ENCODE data around the gene SERPING1. TPM values are rescaled to one million over a fixed set of nuclear protein-coding genes. Genes with fewer than 3 reads are reported as not detected.

Gene SERPING1
- total RNA-seq, 2 donors from 2014 or later = 1.6 TPM; not detected in 1

- Mint-ChIP-seq H3K9me3 (peaks cover 0 to 2% of the 10 kb centered on the region in 2 donors), H3K27ac (no peak overlapping the region), H3K36me3 (peaks cover 0 to 10% of the 10 kb centered on the region in 2 donors)
- ATAC-seq (no peak), DNase-seq (ENCODE audit: low spot score in 2 of 2) (no peak)
Observed at GRCh38 chr11:57620467-57620866, 23.0 kb downstream of the SERPING1 start.

GRCh38 chr11:57622263-57622662 lies 24.8 kb downstream of the SERPING1 start:
- Mint-ChIP-seq H3K27ac (no peak overlapping the region), H3K36me3 (peaks cover 0 to 10% of the 10 kb centered on the region in 2 donors), H3K9me3 (peaks cover 0 to 2% of the 10 kb centered on the region in 2 donors)
- ATAC-seq (no peak), DNase-seq (ENCODE audit: low spot score in 2 of 2) (no peak)

DNA sequence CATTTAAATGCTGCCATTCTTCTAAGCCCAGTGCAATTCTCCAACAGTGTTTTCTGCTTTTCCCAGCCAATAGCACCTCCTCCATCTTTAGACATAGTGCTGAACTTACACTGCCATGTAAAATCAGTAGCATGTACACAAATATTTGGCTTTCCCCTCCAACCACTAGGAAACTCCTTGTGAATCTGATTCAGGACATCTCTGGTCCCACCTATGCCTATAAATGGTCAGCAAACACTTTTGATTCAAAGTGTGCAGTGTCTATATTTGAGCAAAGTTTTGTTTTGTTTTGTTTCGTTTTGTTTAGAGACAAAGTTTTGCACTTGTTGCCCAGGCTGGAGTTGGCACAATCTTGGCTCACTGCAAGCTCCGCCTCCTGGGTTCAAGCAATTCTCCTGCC lies 27.4 kb downstream of the SERPING1 start:
- Mint-ChIP-seq H3K36me3 (peaks cover 0 to 1% of the 10 kb centered on the region in 2 donors), H3K9me3 (peaks cover 0 to 2% of the 10 kb centered on the region in 2 donors)
- ATAC-seq = no peak

DNA sequence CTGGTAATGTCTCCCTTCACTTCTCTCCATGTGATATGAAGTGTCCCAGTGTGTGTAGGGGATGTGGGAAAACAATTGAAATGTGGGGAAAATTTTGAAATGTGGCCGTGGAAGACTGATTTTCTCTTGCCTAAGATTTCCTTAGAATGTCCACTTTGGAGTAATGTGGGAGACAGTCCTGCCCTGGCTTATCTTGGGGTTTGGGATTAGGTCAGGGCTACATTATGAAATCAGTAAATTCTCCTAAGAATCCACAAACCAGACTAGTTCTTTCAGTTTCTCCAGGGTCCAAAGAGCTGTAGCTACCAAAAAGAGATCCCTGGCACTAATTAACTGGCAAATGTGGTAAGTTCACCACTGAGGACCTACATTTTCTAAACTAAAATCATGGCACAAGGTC lies 29.4 kb downstream of the SERPING1 start:
- Mint-ChIP-seq H3K9me3 (no peaks in the 10 kb centered on the region), H3K36me3 (no peaks in the 10 kb centered on the region), H3K27ac (no peak overlapping the region)
- DNase-seq (ENCODE audit: low spot score in 2 of 2) (no peak), ATAC-seq (no peak)

More for the DNA sequence above, 27.4 kb downstream of the SERPING1 start:
- no peak overlapping the region for H3K27ac Mint-ChIP-seq
- no peak for DNase-seq (ENCODE audit: low spot score in 2 of 2)

DNA sequence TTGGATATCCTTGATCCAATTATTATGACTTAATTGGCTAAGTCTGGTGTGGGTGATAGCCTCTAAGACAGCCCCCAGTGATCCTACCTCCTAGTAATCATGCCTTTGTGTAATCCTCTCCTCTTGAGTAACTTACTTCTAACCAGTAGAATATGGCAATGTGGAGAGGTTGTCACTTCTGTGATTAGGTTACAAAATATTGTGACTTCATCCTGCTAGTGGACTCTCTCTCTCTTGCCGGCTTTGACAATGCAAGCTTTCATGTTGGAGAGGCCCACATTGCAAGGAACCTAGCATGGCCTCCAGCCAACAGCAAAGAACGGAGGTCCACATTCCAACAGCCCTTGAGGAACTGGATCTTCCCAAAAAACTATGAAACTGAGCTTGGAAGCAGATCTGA lies 32.7 kb downstream of the SERPING1 start:
- no peaks in the 10 kb centered on the region for H3K9me3 Mint-ChIP-seq
- ATAC-seq = no peak
- DNase-seq (ENCODE audit: low spot score in 2 of 2) = no peak
- H3K36me3 Mint-ChIP-seq = no peaks in the 10 kb centered on the region
- H3K27ac Mint-ChIP-seq = no peak overlapping the region

DNA sequence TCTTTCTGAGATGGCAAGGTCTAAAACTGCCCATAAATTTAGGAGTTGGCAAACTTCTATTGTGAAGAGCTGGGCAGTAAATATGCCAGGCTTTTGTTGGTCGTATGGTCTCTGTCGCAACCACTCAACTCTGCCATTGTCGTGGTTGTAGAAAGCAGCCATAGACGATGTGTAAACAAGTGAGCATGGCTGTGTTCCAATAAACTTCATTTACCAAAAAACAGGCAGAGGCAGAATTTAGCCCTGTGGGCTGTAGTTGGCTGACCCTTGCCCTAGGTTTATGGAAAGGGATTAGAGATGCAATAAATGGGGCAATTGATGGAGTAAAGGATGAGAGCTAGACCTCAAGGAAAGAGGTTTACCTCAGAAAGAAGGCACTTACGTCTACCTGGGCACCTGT lies 34.6 kb downstream of the SERPING1 start:
- DNase-seq (ENCODE audit: low spot score in 2 of 2) = no peak
- no peaks in the 10 kb centered on the region for H3K9me3 Mint-ChIP-seq
- H3K27ac Mint-ChIP-seq = no peak overlapping the region
- H3K36me3 Mint-ChIP-seq = no peaks in the 10 kb centered on the region
- no peak for ATAC-seq

DNA sequence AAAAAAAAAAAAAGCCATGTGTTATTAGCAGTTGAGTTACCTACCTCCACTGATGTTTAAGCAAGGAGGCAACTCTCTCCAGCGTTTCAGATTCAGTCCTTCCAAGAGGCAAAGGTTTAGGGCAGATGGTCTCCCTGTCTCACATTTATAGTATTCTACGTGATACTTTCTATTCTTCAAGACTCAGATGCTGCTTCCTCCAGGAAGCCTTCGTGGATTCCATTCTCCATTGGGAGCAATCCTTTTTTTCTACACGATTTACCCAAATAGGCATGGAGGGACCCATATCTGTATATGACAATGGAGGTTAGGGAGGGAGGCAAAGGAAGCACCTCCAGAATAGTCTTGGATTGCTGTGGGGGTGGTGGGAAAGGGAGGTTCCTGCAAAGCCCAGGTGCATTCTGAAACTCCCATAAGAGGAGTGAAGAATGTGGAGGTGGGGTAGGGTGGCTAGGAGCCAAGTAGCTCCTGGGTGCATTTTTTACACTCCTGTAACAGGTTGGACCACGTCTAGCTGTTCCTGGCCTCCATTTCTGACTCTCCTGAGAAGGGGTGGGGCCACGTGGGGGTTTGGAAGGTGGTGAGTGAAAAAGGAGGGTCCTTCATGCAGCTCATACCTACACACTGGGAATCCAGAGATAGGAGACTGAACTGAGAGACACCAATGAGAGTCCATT lies 36.0 kb downstream of the SERPING1 start:
- Mint-ChIP-seq H3K9me3 (no peaks in the 10 kb centered on the region), H3K27ac (no peak overlapping the region), H3K36me3 (peaks cover 0 to 6% of the 10 kb centered on the region in 2 donors)
- DNase-seq (ENCODE audit: low spot score in 2 of 2) (no peak), ATAC-seq (no peak)

- Mint-ChIP-seq H3K9me3 (no peaks in the 10 kb centered on the region), H3K36me3 (peaks cover 0 to 6% of the 10 kb centered on the region in 2 donors), H3K27ac (no peak overlapping the region)
- ATAC-seq (no peak), DNase-seq (ENCODE audit: low spot score in 2 of 2) (no peak)
Observed at GRCh38 chr11:57634311-57634710, 36.8 kb downstream of the SERPING1 start.

DNA sequence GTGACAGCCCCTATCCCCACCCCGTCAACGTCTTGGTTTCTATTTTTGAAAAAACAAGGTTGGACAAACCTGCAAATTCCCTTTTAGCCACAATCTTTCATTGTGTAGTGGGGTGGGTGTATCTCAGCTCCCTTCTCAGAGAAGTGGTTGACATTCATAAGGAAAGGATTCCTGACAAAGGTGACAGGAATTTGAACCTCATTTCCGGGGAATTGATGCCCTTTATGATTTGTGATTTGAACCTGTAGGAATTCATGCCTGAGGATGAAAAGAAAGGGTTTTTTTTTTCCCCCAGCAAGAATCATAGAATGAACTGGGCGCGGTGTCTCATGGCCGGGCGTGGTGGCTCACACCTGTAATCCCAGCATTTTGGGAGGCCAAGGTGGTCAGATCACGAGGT lies 37.8 kb downstream of the SERPING1 start:
- no peak for DNase-seq (ENCODE audit: low spot score in 2 of 2)
- Mint-ChIP-seq H3K36me3 (peaks cover 0 to 6% of the 10 kb centered on the region in 2 donors), H3K27ac (no peak overlapping the region), H3K9me3 (no peaks in the 10 kb centered on the region)
- ATAC-seq = no peak

DNA sequence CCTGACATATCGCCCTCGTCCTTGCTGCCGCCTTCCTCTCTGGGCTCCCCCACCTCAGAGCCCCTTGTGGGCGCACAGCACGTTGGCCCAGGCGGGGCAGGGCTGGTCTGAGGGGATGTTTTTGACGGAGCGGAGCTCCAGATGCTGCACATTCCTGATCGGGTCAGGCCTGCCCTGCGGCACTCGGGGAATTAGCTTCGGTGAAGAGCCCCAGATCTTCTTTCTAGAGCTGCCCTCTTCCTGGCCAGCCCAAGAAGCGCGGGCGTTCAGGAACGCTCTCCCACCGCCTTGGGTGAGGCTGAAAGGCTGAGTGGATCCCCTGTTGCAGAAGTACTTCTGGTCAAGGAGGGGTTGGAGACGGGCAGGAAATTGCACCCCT lies 40.1 kb downstream of the SERPING1 start:
- no peak for ATAC-seq
- Mint-ChIP-seq H3K36me3 (peaks cover 0 to 6% of the 10 kb centered on the region in 2 donors), H3K9me3 (no peaks in the 10 kb centered on the region), H3K27ac (peak overlapping the region in 1 of 2 donors; percentile 52)
- no peak for DNase-seq (ENCODE audit: low spot score in 2 of 2)

- Mint-ChIP-seq H3K9me3 (no peaks in the 10 kb centered on the region), H3K27ac (peak overlapping the region; percentile 52 to 72), H3K36me3 (peaks cover 0 to 6% of the 10 kb centered on the region in 2 donors)
- DNase-seq (ENCODE audit: low spot score in 2 of 2) = no peak
- peak; percentile 70 to 76 for ATAC-seq
Observed at GRCh38 chr11:57638005-57638781, 40.7 kb downstream of the SERPING1 start.

- ATAC-seq (peak; percentile 22 to 53), DNase-seq (ENCODE audit: low spot score in 2 of 2) (no peak)
- peak overlapping the region; percentile 52 to 72 for H3K27ac Mint-ChIP-seq
- peaks cover 0 to 6% of the 10 kb centered on the region in 2 donors for H3K36me3 Mint-ChIP-seq
- H3K9me3 Mint-ChIP-seq = no peaks in the 10 kb centered on the region
Observed at GRCh38 chr11:57638811-57639320, 41.4 kb downstream of the SERPING1 start.

DNA sequence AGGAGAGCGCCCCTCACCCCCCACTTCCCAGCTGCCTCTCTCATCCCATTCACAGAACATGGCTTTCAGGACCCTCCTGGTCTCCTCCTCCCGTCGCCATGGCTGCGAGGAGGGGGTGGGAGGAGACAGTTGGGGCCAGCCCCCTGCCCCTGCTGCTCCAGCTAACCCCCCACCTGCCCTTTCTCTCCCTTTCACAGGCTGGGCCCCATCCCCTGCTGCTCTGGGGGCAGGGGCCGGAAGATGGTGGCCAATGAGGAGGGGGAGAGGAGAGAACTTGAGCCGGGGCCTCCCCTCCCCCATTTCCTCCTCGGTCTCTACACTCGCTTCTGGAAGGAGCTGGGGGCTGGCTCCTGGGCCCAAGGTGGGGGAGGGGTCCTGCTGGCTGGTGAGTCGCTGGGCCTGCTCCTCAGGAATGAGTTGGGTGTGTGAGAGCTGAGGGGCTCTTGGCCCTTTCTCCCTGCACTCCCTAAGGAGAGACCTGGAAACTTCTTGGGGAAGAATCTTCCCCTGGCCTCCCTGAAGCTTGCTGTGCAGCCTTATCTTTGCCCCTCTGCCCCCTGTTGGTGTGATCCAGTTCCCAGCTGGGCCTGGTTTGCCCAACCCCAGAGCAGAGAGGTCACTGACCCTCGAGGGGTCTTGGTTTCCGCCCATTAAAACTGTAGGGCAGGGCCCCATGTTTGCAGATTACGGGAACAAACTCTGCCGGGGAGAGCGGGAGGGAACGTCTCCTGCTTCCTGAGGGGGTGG lies 42.0 kb downstream of the SERPING1 start:
- Mint-ChIP-seq H3K27ac (peak overlapping the region; percentile 52 to 72), H3K9me3 (no peaks in the 10 kb centered on the region), H3K36me3 (peaks cover 0 to 6% of the 10 kb centered on the region in 2 donors)
- ATAC-seq (peak; percentile 28 to 34), DNase-seq (ENCODE audit: low spot score in 2 of 2) (no peak)

GRCh38 chr11:57640068-57640800 lies 42.7 kb downstream of the SERPING1 start:
- H3K27ac Mint-ChIP-seq = no peak overlapping the region
- no peak for DNase-seq (ENCODE audit: low spot score in 2 of 2)
- H3K9me3 Mint-ChIP-seq = no peaks in the 10 kb centered on the region
- no peak for ATAC-seq
- peaks cover 0 to 6% of the 10 kb centered on the region in 2 donors for H3K36me3 Mint-ChIP-seq

DNA sequence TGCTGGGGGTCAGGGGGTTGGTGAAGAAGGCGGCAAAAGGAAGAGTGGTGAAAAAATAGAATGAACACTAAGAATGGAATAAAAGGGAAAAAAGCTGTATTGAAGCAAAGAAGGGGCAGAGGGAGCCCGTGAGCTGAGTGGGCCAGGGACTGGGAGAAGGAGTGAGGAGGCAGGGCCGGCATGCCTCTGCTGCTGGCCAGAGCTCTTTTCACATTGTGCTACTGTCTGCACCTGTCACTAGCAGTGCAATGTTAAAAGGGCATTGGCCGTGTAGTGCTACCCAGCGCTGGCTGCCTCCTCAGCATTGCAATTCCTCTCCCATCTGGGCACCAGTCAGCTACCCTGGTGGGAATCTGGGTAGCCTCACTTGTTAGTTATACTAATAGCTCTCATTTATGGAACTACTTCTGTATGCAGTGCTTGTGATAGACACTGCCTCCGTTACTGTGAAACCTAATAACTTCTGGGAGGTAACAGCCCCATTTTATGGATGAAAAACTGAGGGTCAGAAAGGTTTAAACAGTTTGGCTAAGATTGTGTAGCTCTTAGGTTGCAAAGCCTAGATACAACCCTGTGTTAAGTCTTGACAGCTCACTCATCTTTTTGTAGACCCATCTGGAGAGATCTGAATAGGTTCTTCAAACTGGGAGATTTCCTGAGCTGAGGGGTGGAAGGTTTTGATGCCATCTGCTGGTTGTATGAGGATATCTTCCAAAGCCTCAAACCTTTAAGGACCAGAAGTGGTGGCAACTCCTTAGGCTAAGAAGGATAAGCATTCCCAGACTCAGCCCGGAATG lies 43.7 kb downstream of the SERPING1 start:
- ATAC-seq = no peak
- DNase-seq (ENCODE audit: low spot score in 2 of 2) = no peak

GRCh38 chr11:57643802-57644201 lies 46.3 kb downstream of the SERPING1 start:
- no peak for ATAC-seq
- DNase-seq (ENCODE audit: low spot score in 2 of 2) = no peak
- Mint-ChIP-seq H3K27ac (no peak overlapping the region), H3K9me3 (no peaks in the 10 kb centered on the region), H3K36me3 (no peaks in the 10 kb centered on the region)

More for the DNA sequence above, 43.7 kb downstream of the SERPING1 start:
- Mint-ChIP-seq H3K36me3 (peaks cover 0 to 6% of the 10 kb centered on the region in 2 donors), H3K27ac (no peak overlapping the region), H3K9me3 (no peaks in the 10 kb centered on the region)

All from activated naive CD4-positive, alpha-beta T cell treated with anti-CD3 and anti-CD28 coated beads, Interleukin-2, amount 50 U/mL, for 72 hours (primary cell).